ENCODE results near the gene PLXNA3.

GRCh38 chrX:154429711-154430110 is 28.4 kb upstream of the PLXNA3 start:
- no peak for TF ChIP-seq CTCF (IDR thresholded peaks at IDR 0.05)
- TF ChIP-seq TCF7L2 (IDR thresholded peaks at IDR 0.05; ENCODE audit: low read depth, low read length) = no peak
- TF ChIP-seq POLR2AphosphoS5 (IDR thresholded peaks at IDR 0.05; ENCODE audit: low read depth, low read length) = no peak
- TF ChIP-seq SIN3A (IDR thresholded peaks at IDR 0.05; ENCODE audit: borderline replicate concordance, insufficient read depth, low read depth, low read length) = no peak

All from Panc1 (cell line).